GM19043 (cell line): ENCODE measurements around the gene SPHK1.

Source experiments
- ATAC-seq: cut with Tn5 transposase; IDR thresholded peaks from one replicate; pipeline ENCODE4 v1.9.1; 2021; ENCODE audit warnings: low read depth; ENCODE audit not compliant: unreplicated experiment

SPHK1 gene

DNA sequence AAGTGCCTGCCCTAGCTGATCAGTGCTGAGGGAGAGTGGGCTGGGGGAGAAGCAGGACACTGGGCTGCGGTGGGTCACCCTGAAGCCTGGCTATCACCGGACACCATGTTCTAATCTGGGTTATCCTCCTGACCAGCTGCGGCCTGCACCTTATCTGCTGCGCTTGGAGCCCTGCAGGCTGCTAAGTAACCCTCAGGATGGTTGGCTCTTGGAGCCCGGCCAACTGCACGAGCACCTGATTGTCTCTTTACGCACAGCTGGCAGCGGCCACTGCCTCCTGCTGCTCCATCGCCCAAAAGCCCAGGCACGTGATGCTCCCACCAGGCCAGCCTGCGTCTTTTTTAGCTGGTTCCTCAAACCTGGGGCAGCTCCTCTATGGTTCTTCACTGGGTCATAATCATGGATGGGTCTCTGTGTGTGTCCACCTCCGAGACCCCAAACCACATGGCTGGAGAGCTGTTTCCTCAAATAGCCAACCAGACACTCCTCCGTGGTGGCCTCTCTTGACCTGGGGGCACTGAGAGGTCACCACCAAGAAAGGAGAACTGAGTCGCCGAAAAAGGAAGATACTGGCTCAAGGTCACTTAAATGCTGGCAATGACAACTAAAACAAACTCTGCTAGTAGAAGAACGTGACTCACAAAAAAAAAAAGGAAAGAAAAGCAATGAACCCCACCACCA, 21.7 kb downstream of the SPHK1 start:
- no peak for ATAC-seq

DNA sequence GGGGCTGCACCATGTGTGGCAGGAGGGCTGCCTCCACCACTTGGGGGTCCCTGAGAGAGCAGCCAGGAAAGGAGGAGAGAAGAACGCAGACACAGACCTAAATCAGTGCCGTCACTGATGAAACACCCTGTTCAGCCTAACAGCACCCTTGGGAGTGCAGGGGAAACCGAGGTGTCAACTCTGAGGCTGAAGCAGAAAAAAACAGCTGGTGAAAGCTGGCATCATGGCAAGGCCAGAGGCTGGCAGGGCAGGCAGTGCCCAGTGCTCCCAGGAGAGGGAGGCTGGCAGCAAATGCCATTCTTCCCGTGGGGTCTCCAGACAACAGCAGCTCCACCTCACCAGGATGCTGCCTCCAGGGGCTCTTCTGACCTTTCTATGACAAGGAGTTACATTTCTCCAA, 23.1 kb downstream of the SPHK1 start:
- no peak for ATAC-seq

GRCh38 chr17:76408037-76408849, 23.8 kb downstream of the SPHK1 start:
- ATAC-seq: no peak

- no peak for ATAC-seq
These were observed 26.0 kb downstream of the SPHK1 start for GRCh38 chr17:76410328-76410965.

DNA sequence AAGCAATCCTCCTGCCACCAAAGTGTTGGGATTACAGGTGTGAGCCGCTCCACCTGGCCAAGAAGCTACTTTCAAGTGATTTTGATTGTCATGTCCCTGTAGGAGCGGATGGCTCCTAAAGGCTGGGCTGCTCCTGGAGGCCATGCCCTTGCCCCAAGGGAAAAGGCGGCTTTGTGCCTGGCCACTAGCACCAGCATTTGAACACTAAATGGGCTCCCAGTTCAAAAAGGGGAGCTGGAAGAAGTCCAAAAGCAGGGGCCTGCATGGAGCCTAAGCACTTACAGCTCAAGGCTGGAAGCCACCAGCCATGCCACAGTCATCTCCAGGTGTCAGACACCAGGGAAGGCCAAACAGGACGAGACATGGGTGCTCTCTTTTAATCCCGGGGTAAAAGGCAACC, 26.8 kb downstream of the SPHK1 start:
- no peak for ATAC-seq

GRCh38 chr17:76414334-76415295, 30.2 kb downstream of the SPHK1 start:
- no peak for ATAC-seq

DNA sequence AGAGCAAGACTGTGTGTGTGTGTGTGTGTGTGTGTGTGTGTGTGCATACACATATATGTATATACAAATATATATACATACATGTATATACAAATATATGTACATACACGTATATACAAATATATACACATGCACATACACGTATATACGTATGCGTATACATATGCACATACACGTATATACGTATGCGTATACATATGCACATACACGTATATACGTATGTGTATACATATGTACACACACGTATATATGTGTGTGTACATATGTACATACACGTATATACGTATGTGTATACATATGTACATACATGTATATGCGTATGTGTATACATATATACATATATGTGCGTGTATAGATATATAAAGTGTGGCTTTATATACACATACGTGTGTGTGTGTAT, 31.4 kb downstream of the SPHK1 start:
- ATAC-seq: no peak

DNA sequence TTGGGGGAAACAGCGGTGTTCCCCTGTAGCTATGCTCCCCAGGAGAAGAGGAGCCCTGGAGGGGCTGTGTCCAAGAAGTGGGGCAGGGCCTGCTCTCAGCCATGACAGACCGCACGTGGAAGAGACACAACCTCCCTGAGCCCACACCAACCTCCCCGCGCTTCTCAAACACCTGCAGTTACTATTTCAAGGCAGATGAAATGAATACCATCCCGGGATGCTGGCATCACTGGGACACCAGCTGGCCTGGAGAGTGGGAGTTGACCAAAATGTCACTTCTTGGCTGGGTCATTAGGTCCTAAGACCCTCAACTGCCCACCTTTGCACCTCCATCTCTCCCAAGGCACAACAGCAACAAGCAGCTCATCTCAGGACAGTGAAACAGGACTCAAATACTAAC, 32.0 kb downstream of the SPHK1 start:
- no peak for ATAC-seq

- no peak for ATAC-seq
These were observed 32.5 kb downstream of the SPHK1 start for GRCh38 chr17:76416899-76417298.

DNA sequence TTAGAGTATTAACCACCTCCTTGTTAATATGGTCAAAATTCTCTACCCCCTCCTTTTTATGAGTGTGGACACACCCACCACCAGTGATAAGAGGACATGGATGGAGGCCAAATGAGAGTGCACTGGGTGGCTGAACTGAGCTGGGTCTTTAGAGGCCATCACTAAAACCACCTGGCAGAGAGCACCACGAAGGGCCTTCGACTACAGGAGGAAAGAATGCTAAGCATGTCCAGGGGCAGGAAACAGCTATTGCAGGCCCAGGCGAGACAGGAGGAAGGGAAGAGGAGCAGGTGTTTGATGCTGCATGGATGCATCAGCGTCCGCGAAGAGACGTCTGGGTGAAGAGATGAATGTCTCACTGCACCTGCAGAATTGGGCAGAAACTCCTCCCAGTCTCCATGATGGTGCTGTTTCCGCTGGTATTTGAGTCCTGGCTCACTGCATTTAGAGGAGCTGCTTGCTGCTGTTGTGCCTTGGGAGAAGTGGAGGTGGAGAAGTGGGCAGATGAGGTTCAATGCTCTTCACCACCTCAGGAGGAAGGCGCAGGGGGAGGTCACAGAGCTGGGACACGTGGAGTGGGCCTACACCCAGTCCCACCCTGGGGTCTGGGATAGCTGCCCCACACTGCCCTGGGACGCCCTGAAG, 33.2 kb downstream of the SPHK1 start:
- no peak for ATAC-seq

DNA sequence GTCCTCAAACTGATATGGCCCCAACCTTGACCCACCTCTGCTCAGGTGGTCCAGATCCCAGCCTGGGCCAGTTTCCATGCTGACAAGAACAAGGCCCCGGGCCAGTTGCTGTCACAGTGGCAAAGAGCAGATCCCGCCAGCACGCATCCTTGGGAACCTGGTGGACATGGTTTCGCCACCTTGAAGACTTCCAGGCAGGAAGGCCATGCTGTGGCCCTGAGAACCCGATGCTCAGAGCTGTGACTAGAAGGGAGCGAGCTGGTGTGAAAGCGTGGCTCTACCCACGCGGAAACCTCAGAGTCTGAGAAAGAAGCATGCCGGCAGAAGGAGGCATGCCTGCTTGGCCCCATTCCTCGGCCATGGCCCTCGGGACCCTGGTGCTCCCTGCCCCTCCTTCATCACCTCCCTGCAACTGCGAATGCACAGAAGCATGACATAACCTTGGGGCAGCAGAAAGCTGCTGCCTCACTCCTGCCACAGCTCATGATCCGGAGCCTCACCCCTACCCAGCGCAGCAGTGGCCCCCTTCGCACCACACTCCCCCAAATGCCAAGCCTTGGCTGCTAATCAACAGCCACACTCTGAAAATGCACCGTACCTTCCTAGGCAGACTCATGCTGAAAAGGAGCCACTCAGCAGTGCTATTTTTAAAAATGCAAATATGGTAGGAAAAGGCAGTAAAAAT, 35.3 kb downstream of the SPHK1 start:
- ATAC-seq: no peak

DNA sequence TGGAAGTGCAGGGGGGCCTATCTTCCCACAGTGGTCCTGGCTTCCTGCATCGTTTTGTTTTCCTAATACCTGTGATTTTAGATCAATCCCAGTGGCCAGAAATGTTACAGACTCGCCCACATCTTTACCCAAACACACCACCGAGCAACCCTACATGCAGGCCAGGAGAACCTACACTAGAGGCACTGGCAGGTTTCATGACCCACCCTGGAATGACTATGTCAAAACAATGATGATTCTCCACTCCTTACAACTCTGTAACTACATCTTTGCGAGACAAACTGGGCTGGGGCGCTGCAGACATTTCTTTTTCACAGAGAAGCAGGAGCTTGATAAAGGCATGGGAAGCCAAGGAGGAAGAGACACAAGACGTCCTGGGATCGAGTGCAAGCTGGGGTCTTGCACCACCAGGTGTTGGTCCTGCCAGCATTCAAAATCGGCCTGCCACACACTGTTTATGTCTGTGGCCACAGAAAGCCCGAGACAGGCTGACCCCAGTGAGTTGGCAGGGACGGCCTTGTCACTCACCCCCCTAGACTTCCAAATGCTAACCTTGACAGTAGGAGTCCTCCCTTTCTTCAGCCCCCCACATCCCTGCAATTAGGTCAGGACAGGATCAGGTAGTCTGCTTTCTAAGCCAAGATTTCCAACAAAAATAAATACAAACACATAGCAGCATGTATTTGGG, 36.1 kb downstream of the SPHK1 start:
- ATAC-seq: no peak

DNA sequence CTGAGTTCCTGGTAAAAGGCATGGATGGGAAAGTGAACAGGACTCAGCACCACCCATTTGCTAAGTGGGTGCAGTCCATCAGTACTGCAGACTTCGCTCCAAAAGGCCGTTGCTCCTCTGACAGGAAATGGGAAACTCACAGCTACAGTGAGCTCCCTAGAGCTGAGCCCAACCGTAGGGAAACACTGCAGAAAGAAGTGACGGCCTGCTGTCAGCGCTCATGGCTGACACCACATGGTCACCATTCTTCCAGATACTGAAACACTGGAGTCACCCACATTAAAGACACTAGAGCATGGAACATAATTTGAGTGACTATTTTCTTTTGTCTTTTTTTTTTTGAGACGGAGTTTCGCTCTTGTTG, 36.6 kb downstream of the SPHK1 start:
- no peak for ATAC-seq

GRCh38 chr17:76422406-76422805, 38.0 kb downstream of the SPHK1 start:
- ATAC-seq: no peak

GRCh38 chr17:76422860-76423259, 38.5 kb downstream of the SPHK1 start:
- ATAC-seq: no peak

DNA sequence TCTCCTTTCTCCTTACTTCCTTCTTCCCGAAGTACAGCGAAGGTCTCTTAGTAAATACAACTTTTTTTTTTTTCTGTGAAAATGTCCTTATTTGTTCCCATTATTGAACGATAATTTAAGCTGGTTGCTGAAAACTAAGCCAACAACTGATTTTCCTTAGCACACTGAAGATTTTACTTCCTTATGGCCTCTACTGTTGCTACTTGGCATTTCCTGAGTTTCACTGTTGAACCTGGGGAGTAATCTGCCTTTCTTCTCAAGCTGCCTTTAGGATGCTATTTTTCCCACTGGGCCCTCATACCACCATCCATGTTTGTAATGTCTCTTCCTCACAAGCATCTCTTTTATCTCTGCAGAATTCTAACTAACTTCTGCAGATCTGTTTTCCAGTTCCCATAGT, 42.4 kb downstream of the SPHK1 start:
- ATAC-seq: no peak

DNA sequence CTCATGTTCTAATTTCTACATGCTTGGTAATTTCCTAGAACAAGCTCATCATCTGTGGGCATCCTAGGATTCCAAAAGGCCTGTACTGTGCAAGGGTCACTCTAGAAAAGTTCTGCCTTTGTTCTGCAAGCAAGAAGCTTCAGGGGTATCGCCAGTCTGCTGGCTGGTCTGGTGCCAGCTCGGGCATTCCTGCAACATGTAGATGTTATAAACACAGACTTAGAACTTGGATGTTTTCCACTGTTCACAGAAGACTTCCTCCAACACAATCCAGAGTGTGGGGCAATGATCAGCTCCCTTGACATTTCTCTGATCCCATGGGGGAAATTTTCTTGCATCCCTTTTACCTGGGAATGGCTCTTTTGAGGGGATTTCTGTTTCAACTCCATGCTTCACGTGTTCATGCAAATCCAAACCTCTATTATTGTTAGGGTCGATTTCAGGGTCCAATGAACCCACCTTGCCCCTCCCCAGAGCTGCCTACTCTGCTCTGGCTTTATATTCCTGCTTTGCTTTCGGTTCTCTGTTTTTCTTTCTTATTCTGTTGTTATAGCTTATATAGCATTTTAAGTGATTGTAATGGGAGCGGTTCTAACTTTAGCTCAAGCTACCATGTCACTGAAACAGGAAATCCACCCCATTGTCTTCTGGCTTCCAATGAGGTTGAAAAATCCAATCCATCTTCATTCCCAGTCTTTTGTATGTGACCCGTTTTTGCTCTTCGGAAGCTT, 43.3 kb downstream of the SPHK1 start:
- no peak for ATAC-seq

- ATAC-seq: no peak
These were observed 44.1 kb downstream of the SPHK1 start for GRCh38 chr17:76428511-76428910.
